ENCODE measurements around the gene USF1.

USF1 gene, protein sequence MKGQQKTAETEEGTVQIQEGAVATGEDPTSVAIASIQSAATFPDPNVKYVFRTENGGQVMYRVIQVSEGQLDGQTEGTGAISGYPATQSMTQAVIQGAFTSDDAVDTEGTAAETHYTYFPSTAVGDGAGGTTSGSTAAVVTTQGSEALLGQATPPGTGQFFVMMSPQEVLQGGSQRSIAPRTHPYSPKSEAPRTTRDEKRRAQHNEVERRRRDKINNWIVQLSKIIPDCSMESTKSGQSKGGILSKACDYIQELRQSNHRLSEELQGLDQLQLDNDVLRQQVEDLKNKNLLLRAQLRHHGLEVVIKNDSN

DNA sequence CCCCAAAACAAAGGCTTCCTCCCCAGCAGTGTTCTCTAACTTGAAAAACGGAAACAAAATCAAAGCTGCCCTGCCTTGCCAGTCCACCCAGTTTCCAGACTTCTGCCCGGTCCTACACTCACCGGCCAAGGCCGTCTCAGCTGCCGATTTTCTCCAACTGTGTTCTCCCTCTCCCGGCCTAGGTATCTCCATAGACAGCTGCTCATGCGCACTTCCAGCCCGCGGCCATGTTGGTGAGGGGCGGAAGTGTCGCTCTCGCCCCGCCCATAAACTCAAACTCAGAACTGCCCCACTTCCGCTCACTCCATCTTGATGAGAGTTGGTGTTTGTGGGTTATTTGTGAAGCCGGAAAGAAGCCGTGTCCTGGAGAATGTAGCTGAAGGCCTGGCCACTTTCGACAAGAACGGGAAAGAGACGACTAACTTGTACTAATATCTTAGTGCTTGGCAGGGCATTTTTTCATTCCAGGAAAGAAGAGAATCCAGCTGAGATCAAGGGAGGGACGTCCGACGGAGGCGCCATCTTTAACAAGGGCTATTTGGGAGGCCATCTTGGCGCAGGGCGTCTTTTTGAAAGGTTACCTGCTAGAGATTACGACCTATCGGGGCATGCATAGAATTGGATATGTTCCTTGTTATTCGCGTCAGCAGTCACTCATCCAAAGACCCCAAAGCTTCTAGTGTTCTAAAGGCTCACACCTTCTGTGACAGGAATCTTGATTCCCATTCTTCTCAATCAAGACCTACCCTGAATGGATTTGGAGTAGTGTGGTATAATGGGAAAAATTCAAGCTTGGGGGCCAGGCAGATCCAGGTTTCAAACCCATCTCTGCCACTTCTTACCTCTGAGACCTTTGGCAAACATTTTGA is at the start of gene USF1:
Gene USF1, minus strand, starts transcription at position 242 of the 869 bp plus-strand sequence. CDS start 2,702 bp downstream, outside the sequence.
- peak; percentile 93 for DNase-seq

DNA sequence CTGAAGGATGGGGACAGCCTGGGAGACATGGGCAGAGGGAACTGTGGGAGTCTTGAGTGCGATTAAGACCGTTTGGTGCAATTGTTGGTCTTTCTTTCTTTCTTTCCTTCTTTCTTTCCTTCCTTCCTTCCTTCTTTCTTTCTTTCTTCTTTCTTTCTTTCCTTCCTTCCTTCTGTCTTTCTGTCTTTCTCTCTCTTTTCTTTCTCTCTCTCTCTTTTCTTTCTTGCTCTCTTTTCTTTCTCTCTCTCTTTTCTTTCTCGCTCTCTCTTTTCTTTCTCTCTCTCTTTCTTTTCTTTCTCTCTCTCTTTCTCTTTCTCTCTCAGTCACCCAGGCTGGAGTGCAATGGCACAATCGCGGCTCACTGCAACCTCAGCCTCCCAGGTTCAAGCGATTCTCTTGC is 49.5 kb upstream of the USF1 start:
- no peak for DNase-seq

DNA sequence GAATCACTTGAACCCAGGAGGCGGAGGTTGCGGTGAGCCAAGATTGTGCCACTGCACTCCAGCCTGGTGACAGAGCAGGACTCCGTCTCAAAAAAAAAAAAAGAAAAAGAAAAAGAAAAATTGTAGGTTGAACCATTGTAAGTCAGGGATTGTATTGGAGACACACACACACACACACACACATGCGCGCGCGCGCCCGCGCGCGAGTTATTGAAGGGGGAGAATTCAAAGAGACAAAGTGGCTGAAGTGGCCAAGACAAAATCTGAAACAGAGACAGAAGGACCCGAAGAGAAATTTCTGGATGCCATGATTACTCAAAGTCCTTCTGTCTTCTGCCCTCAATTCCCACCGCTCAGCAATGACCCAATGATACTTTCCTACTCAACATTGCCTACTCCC is 48.7 kb upstream of the USF1 start:
- DNase-seq: no peak

DNA sequence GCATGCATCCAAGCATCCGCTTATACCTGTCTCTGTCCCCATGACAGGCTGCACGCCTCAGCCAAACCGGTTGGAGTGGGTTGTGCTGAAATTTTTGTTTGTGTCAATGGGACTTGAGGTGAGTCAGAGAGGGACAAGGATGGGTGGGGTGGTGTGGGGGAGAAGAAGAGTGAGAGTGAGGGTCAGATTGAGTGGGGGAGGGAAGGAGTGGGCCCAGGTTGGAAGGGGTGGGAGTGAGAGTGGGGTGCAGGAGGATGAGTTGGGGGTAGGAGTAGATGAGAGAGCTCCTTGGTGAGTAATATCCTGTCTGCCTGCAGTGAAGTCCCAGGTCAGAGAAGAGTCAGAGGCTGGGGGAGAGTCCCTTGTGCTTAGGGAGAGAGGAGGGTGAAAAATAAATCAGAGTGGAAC is 46.8 kb upstream of the USF1 start:
- DNase-seq: peak; percentile 64

DNA sequence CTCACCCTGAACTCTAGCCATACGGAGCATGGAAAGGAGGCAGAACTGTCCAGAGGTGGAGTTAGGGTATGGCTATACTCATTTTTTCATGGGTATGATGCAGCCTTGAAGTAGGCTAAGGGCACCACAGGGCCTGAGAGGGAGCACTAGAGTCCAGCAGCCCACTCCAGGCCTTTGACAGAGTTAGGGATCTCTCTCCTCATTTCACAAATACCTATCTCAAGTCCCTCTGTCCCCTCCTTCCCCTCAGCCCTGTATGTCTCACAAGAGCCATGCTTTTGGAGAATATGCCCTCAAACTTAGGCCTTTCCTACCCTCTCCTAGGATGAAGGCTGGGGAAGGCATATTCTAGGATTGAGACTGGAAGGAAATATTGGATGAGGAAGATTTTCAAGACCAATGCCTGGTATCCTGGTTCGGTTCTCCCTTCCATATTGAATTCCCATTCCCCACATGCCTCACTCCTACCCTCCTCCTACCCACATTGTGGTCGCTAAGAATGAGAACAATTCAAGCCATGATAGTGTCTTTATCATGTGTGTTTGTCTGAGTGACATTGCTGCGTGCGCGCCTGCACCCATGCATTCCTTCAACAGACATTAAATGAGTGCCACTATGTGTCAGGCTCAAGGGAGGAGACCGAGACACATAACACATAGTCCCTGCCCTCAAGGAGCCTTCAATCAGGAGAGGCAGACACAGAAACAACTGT is 46.2 kb upstream of the USF1 start:
- DNase-seq: no peak

DNA sequence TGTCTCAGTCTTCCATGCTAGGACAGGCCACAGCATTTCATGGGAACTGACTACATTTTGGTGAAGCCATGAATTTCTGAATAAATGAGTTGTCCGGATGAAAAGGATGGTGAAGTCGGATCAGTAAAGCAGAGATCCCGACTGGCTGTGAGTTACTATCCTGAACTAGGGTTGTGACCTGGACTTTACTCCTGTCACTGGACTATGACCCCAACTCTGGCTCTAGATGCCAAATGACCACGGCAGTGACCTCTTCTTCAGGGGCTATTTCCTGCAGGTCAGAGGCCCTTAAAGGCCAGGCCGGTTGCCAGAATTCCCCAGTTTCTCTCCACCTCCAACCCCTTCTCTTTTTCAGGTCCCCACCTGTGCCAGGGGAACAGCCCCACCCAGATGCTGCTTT is 45.3 kb upstream of the USF1 start:
- no peak for DNase-seq

DNA sequence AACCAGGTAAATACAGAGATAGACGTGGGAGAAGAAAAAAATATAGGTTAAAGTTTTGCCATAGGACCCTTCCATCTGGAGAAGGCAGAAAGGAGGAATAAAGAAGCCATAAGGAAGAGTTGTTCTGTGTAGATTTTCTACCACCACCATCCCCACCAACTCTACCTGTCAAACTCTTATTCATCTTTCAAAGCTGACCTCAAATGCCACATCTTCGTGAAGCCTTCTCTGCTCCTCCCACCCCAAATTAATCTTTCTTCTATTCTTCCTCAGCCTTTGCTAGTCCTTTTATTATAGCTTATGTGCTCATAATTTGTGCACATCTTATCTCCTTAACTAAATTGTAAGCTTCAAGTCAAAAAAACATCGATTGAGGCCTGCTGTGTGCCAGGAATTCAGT is 44.8 kb upstream of the USF1 start:
- no peak for DNase-seq

DNA sequence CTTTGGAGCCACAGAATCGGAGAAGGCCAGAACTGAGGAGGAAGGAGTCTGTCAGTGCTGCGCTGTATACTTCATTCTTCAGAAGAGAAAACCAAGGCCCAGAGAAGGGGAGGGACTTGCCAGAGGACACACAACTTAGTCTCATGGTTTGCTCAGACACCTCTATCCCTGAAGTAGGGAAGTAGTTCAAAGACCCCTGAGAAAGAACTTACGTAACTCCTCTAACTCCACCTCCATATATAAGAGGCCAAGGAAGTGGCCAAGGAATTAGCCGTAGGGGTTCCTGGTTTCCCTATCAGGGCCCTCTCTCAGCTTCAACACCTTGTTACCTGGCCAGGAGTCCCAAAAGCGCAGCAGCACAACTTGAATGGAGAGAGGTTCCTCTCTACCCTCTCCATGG is 44.2 kb upstream of the USF1 start:
- no peak for DNase-seq

DNA sequence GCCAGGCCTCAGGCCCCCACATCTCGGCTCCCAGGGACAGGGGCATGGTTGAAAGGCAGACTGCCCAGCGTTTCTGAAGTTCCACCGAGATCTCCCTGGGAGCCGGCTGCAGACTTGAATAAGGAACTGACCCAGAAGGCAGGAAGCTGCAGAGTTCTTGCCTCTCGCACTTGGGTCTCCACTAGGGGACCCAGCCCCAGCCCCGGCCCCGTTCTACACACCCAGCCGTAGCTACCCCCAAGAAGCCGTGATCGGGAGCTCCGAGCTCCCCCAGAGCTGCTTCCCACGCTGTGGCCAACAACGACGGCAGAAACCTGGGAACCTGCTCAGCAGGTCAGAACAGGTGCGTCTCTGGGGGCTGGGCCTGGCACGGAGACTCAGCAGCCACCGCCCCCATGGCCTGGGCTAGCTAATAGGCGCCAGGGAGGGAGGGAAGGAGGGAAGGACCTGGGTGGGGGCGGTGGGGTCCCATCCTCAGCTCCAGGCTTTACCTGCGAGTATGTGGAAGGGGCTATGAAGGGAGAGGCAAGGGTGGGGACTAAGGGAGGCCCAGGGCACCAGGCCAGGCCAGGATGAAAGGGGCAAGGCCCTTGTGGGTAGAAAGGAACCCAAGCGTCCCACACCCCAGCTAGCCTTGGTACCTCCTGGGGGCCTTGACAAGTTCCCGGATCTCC is 43.6 kb upstream of the USF1 start, which contains the start of gene NECTIN4:
Gene NECTIN4, minus strand, starts transcription at position 308 of the 674 bp plus-strand sequence. Its CDS starts 262 bp downstream, at position 46.
- no peak for DNase-seq

DNA sequence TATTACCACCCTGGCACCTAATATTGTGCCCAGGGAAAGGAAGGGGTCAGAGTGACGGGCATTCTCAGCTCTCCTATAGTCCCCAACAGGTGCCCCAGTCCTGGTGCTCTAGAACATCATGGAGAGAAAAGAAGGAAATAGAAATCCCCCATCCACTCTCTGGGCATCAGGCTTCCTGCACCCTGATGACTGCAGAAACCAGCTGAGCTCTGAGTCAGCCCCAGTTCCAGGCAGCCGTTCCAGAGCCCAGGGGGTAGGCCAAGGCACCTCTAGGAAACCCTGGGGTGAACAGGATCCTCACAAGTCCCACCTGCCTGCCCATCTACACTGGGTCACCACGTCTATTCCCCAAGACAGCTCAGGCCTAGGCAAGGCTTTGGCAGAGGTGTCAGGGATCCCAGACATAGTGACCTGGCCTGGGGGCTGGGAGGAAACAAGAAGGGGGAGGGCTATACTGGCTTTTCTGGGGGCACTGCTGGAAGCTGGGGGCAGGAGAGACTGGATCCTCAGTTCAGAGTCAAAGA is 42.9 kb upstream of the USF1 start:
- no peak for DNase-seq

DNA sequence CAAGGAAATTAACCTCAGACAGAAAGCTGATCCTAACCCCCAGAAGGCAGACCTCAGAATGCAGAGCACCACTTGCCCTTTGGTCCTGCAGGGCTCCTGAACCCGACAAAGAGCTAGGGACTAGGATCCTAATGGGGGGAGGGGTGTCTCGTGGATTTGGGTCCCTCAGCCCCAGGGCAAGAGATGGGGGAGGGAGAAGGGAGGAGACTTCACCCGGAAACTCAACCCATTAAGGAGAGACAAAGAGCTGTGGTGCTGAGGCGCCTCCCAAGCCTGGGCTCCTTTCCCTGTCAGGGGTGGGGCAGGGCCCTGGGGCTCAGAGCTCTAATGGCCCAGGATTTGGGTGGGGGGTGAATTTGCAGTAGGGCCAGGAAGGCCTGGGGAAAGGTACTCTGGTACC is 40.7 kb upstream of the USF1 start:
- no peak for DNase-seq

DNA sequence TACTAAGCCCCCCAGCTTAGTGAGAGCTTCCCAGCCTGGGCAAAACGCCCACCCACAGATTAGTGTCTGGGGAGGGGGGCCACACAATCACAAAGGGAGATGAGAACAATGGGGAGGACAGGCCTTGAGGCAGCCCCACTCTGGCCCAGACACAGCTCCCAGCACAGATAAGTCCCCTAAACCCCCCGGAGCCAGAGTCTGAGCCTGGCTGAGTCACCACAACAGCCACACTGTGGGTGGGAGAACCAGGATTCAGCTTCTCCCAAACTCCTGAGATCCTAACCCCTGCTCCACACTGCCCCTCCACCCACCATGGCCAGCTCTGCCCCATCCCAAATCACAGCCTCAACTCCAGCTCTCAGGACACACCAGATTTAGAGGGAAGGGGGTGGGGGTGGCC is 39.4 kb upstream of the USF1 start:
- no peak for DNase-seq

DNA sequence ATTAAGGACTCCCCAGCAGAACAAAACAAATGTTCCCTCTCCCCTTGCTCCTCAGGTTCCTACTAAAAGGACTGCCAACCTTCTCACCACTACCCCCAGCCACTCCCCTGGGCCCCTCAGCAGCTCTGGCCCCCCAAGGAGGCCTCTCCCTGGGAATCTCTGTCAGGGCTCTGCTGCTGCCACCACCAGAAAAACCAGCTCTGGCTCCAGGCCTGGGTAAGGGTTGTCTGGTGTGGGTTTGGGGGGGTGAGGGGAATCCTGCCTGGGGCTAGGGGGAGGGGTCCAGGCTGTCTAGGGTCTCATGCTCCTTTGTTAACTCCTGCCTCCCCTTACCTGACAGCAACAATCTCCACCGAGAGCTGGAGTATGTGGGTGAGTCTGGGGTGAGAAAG is 38.8 kb upstream of the USF1 start:
- no peak for DNase-seq

DNA sequence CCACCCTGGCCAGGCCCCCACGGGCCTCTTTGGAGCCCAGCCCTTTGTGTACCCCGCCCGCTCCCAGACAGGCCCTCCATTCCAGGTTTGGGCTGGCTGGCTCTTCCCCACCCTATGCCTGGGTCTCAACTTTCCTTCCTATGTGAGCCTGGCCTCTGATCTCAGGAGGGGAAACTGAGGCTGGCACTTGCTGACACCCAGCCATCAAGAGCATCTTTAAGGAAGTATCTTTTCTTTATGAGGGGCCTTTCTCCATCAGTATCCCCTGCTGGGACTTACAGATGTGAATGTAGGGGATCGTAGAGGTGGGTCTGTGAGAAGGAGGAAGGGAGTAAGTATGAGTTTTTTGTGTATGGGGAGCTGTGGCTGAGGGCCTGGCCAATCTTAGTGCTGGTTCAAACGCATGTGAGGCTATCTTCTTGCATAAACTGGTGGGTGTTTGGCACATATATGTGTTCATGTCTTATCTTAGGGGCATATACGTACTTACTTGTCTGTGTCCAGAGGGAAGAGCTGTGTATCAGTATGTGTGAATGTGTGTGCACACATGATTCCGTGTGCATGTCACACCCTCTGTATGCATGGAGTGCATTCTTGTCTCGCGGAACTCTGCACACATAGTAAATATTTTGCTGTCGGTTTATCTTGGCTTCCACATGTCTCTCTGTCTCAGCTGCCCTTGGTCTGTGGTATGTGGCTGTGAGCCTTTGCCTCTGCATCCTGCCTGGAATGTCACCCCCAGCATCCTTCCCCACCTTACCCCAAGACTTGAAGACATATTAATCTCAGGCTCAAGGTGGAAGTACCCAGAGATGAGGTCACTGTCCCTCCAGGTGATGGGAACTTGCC is 38.2 kb upstream of the USF1 start:
- no peak for DNase-seq

DNA sequence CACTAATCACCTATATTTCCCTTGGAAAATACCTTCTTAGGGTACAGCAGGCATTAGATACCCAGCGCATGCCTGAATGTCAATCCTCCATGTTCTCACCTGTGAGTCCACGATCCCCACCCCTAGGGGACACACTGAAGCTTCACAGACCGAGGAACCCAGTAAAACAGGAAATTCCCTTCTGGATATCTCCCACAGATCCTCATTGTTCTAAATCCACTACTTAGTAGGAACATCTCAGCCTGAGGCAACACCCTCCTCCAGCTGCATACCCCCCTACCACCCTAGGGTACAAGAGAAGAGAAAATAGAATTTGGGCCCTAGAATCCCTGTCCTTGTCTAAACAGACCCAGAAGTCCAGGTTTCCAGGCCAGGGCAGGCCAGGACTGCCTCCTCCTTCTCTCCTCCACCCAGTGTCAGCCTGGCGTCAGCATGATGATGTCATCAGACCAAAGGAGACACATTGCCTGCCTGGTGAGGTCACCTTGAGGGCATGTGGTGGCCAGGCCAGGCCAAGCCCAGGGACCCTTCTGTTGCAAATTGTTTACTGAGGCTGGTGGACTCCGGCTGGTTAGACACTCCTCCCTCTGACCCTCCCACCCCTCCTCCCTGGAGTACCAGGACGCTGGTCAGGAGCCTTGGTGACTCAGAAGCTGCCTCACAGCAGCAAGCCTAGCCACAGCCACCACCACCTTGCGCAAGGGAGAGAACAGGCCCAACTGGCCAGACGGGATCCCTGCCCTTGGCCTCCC is 37.4 kb upstream of the USF1 start:
- no peak for DNase-seq

DNA sequence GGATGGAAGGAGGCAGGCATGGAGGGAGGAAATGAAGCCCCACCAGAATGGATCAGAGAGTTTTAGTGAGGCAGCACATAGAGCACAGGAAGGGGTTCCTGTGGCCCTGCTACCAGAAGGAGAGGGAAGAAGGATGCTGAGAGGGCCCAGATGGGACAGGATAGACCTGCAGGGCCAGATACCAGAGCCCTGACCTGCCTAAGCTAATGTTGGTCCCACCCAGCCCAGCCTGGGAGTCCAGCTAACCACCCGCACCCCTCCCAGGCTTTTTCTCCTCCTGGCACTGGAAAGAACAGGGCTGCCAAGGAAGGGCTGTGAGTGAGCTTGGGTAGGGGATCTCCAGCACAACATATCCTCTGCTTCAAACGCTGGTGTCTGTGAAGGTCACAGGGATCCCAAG is 36.7 kb upstream of the USF1 start:
- DNase-seq: no peak

DNA sequence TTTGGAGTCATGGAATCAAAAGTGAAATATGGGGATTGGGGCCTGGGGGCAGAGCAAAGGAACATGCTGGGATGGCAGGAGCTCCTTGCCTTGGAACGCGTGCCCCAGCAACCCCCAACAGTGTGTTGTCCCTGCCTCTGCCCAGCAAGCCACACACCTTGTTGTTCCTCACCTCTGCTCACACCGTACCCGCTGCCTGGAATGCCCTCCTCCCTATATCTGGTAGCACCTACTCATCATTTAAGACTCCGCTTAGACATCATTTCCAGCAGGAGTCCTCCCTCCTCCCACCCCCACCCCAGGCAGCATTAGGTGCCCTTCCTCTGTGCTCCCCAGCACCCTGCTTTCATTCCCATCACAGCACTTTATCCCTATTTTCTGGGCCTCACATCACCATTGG is 35.7 kb upstream of the USF1 start:
- DNase-seq: no peak

DNA sequence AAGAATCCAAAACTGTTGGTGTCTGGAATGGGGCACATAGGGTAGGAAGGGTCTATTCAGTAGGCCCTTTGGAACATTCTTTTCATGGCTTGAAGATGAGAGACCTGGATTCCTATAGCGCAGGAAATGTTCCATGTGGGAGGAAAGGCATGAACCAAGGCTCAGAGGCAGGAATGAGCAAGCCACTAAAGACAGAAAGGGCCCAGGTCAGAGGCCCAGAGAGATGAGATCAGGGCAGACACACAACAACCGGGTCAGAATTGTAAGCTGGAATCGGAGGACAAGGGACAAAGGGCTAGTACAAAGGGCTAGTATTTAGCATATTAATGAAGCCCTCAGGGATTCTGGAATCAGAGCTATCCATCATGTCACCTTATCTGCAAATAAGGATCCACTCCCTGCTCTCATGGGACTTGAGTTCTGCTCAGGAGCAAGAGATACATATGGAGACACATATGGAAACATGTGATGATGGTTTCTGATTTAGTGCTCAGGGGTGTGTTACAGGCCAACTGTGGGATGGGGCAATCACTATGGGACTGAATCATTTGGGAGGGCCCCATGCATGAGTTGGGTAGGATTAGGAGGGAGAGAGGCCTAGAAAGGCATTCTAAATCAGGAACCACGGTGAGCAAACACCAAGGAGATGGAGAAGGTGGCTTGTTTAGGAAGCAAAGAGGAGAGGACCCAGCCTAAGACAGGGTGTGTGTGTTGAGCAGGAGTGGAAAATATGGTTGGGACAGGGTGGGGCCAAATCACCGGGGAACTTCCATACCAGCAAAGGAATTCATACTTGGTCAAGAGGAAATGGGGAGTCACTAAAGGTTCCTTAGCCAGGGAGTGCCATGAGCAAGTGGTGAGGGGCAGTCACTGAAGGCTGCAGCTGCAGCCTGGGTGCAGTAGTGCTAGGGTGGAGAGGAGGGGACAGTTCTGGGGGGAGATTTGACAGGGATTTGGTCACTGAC is 34.9 kb upstream of the USF1 start:
- DNase-seq: no peak

DNA sequence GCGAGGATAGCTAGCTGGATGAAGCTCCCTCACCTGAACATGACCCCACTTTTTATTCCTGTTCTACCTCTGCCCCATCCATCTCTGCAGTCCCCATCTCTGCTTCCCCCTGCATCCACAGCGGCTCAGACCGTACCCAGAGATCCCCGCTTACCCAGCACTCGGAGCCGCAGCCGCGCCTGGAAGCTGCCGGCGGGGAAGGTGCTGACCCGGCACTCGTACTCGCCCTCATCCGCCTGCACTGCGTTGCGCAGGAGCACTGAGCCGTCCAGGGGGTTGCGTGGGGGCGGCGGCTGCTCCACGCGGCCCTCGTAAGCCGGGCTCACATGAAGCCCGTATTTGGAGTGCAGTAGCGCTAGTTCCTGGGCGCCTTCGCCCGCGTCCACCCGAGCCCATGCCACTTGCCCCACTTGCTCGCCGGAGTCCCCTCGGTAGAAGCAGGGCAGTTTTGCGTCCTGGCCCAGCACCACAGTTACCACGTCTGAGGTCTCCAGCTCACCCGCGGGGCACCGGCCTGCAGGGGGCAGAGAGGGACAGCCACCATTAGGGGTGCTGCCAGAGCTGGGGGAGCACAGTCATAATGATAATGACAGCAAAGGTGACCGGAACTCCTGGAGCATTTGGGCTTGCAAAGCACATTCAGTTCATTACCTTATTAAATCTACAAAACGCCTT is 33.8 kb upstream of the USF1 start:
- DNase-seq: no peak
